SK-N-SH (cell line): ENCODE results near the gene TK2. TPM values are rescaled to one million over a fixed set of nuclear protein-coding genes. Genes with fewer than 3 reads are reported as not detected.

ENCODE experiments used
- CTCF ChIA-PET: fragments of 300-600, 350-600 bp; formaldehyde crosslinking; extraction: SDS; loops from one replicate; lab custom pipeline; 2021; lab: Yijun Ruan, JAX
- POLR2A ChIA-PET: fragments of 350-600 bp; sonication (Branson Sonifier 250); formaldehyde crosslinking; extraction: SDS; loops from one replicate; lab custom pipeline; 2020; ENCODE audit warnings: antibody characterized with exemption, inconsistent platforms; lab: Yijun Ruan, JAX
- DNase-seq: peaks from one replicate; pipeline ENCODE4 v3.0.0; 2012
- H2AFZ ChIP-seq: fragments of 200-600 bp; sonication (generic); 2 replicates; pipeline ENCODE4 v1.8.1; 2016; ENCODE audit warnings: antibody characterized with exemption, mild to moderate bottlenecking, low read depth
- H3F3A ChIP-seq: fragments of 200-600 bp; sonication (generic); replicated peaks from 2 replicates; pipeline ENCODE3; 2016; ENCODE audit warnings: antibody characterized with exemption, mild to moderate bottlenecking; ENCODE audit not compliant: insufficient read depth
- H3K27ac ChIP-seq, 2 experiments: fragments of 200-500 bp in 1 of 2; fragments of 200-600 bp in 1 of 2; sonication (Bioruptor generic) in 1 of 2; sonication (generic), shearing (Covaris generic) in 1 of 2; 2 replicates each; pipeline versions ENCODE4 v1.5.1 to v1.6.1; 2014 to 2016; ENCODE audit warnings: low read depth in 2 of 2, inconsistent platforms in 1 of 2, low read length in 1 of 2, mild to moderate bottlenecking in 1 of 2, mixed read lengths in 1 of 2
- H3K27me3 ChIP-seq: fragments of 200-600 bp; sonication (generic), shearing (Covaris generic); 2 replicates; pipeline ENCODE4 v1.6.1; 2016; ENCODE audit warnings: mixed run types; ENCODE audit not compliant: insufficient read depth
- H3K36me3 ChIP-seq, 2 experiments: fragments of 200-500 bp in 1 of 2; fragments of 200-600 bp in 1 of 2; sonication (Bioruptor generic) in 1 of 2; sonication (generic) in 1 of 2; replicated peaks in 1 of 2; 2 replicates each; pipeline versions ENCODE3 to v1.5.1; 2014 to 2016; ENCODE audit warnings: low read length in 1 of 2, mild to moderate bottlenecking in 1 of 2; ENCODE audit not compliant: insufficient read depth in 2 of 2, control insufficient read depth in 1 of 2
- H3K4me1 ChIP-seq, 2 experiments: fragments of 200-500 bp in 1 of 2; fragments of 200-600 bp in 1 of 2; sonication (Bioruptor generic) in 1 of 2; sonication (generic), shearing (Covaris generic) in 1 of 2; 2 replicates each; pipeline versions ENCODE4 v1.5.1 to v1.6.1; 2014 to 2016; ENCODE audit warnings: low read depth in 1 of 2, low read length in 1 of 2, mixed run types in 1 of 2; ENCODE audit not compliant: insufficient read depth in 2 of 2, control insufficient read depth in 1 of 2
- H3K4me2 ChIP-seq: fragments of 200-600 bp; sonication (generic), shearing (Covaris generic); 2 replicates; pipeline ENCODE4 v1.6.1; 2017; ENCODE audit warnings: mixed run types
- H3K4me3 ChIP-seq, 2 experiments: fragments of 200-500 bp in 1 of 2; fragments of 200-600 bp in 1 of 2; sonication (Bioruptor generic) in 1 of 2; sonication (generic), shearing (Covaris generic) in 1 of 2; 2 replicates each; pipeline versions ENCODE4 v1.5.1 to v1.8.1; 2014 to 2016; ENCODE audit warnings: low read depth in 2 of 2, inconsistent platforms in 1 of 2, low read length in 1 of 2, mild to moderate bottlenecking in 1 of 2, mixed read lengths in 1 of 2, moderate library complexity in 1 of 2
- H3K79me2 ChIP-seq: fragments of 200-600 bp; sonication (generic); 2 replicates; pipeline ENCODE4 v1.8.1; 2017; ENCODE audit warnings: mild to moderate bottlenecking; ENCODE audit not compliant: insufficient read depth
- H3K9ac ChIP-seq: fragments of 200-600 bp; sonication (generic); 2 replicates; pipeline ENCODE4 v1.6.1; 2017; ENCODE audit warnings: mixed run types
- H3K9me2 ChIP-seq: fragments of 200-600 bp; sonication (generic); 2 replicates; pipeline ENCODE4 v1.6.1; 2017; ENCODE audit warnings: mixed run types
- H3K9me3 ChIP-seq: fragments of 200-600 bp; sonication (generic); 2 replicates; pipeline ENCODE4 v1.6.1; 2017; ENCODE audit warnings: mixed run types, mild to moderate bottlenecking, moderate library complexity
- H4K20me1 ChIP-seq: fragments of 200-600 bp; sonication (generic); 2 replicates; pipeline ENCODE4 v1.6.1; 2017; ENCODE audit warnings: mild to moderate bottlenecking, mixed run types; ENCODE audit not compliant: insufficient read depth
- CHD2 ChIP-seq: fragments of 150-350 bp; IDR thresholded peaks from 2 replicates; pipeline ENCODE4 v1.6.1; 2018; ENCODE audit warnings: low read length; ENCODE audit not compliant: partially characterized antibody
- EP300 ChIP-seq, 2 experiments: IDR thresholded peaks; 2 replicates each; pipeline versions ENCODE4 v1.4.0 to v1.6.1; 2012; ENCODE audit warnings: borderline replicate concordance in 1 of 2, low read depth in 1 of 2, low read length in 1 of 2
- FOSL2 ChIP-seq: IDR thresholded peaks from 2 replicates; pipeline ENCODE4 v1.4.0; 2012; ENCODE audit warnings: low read depth, mild to moderate bottlenecking, moderate library complexity, borderline replicate concordance
- FOXM1 ChIP-seq: IDR thresholded peaks from 2 replicates; pipeline ENCODE4 v1.4.0; 2012; ENCODE audit warnings: low read depth, mild to moderate bottlenecking
- GABPA ChIP-seq: IDR thresholded peaks from 2 replicates; pipeline ENCODE4 v1.4.0; 2012; ENCODE audit warnings: low read depth, mild to moderate bottlenecking
- GATA2 ChIP-seq: sonication (generic); formaldehyde crosslinking; IDR thresholded peaks from 2 replicates; pipeline ENCODE4 v1.5.0; 2020; ENCODE audit warnings: mild to moderate bottlenecking, missing genetic modification reagents
- MEF2A ChIP-seq: IDR thresholded peaks from 2 replicates; pipeline ENCODE4 v1.4.0; 2012; ENCODE audit warnings: low read depth, borderline replicate concordance
- MXI1 ChIP-seq: IDR thresholded peaks from 2 replicates; pipeline ENCODE4 v1.6.1; 2012; ENCODE audit warnings: mild to moderate bottlenecking, low read depth, low read length, improper control_type of control experiment
- PBX3 ChIP-seq: IDR thresholded peaks from 2 replicates; pipeline ENCODE4; 2012
- POLR2AphosphoS5 ChIP-seq: IDR thresholded peaks from 2 replicates; pipeline ENCODE4 v1.6.1; 2012; ENCODE audit warnings: low read depth, low read length
- RAD21 ChIP-seq: IDR thresholded peaks from 2 replicates; pipeline ENCODE4 v1.6.1; 2012; ENCODE audit warnings: mild to moderate bottlenecking, low read length
- RCOR1 ChIP-seq: fragments of 150-350 bp; IDR thresholded peaks from 2 replicates; pipeline ENCODE4 v1.6.1; 2017; ENCODE audit warnings: antibody characterized with exemption, low read length
- RXRA ChIP-seq: IDR thresholded peaks from 2 replicates; pipeline ENCODE4 v1.4.0; 2012; ENCODE audit warnings: low read depth, mild to moderate bottlenecking, borderline replicate concordance
- SMC3 ChIP-seq: IDR thresholded peaks from 2 replicates; pipeline ENCODE4 v1.6.1; 2012; ENCODE audit warnings: low read depth, low read length, improper control_type of control experiment
- ZBTB33 ChIP-seq: IDR thresholded peaks from 2 replicates; pipeline ENCODE4 v1.4.0; 2012; ENCODE audit warnings: low read depth, borderline replicate concordance
- WGBS: methylation state at CpG from one replicate; pipeline ENCODE4 v1.1.6; 2017; ENCODE audit warnings: low lambda C conversion rate; 5-methylcytosine and 5-hydroxymethylcytosine counted together
- polyA plus RNA-seq, 3 experiments: library from polyadenylated mRNA; depleted of rRNA; stranded (reverse); fragments of >200 nt; gene quantifications; 2 replicates each; pipeline ENCODE4 v1.2.3, GENCODE V29; 2012
- TF ChIP-seq, protein P1 (sequence below): fragments of 150-350 bp; IDR thresholded peaks from 2 replicates; pipeline ENCODE4 v1.6.1; 2017; ENCODE audit warnings: antibody characterized with exemption, low read length, low read depth, borderline replicate concordance
- TF ChIP-seq, protein P2 (sequence below): fragments of 150-350 bp; IDR thresholded peaks from 2 replicates; pipeline ENCODE4 v1.6.1; 2016; ENCODE audit warnings: mild to moderate bottlenecking, low read depth, low read length

TK2 gene
- polyA plus RNA-seq, 1 of the 3 experiments (the other 2 are of a cell fraction) = 25.2 TPM

- DNase-seq = no peak
- Histone ChIP-seq H3F3A (no peaks in the 10 kb centered on the region), H3K9me3 (no peaks in the 10 kb centered on the region), H3K27me3 (peaks cover 12% of the 10 kb centered on the region; the same call in 1 of the 2 replicates), H3K79me2 (no peaks in the 10 kb centered on the region), H3K4me2 (no peak overlapping the region), H3K27ac (no peak overlapping the region), H3K36me3 (no peaks in the 10 kb centered on the region), H2AFZ (no peak overlapping the region), H4K20me1 (no peaks in the 10 kb centered on the region), H3K4me1 (no peaks in the 10 kb centered on the region; a peak in 1 of 4 replicates), H3K4me3 (no peak overlapping the region), H3K9ac (no peak overlapping the region), H3K9me2 (no peaks in the 10 kb centered on the region)
- no peak for TF ChIP-seq GATA2 (CRISPR knock-in tag)
- no peak for TF ChIP-seq SMC3
- TF ChIP-seq ZBTB33 = no peak
- no peak for TF ChIP-seq RAD21
- no peak for TF ChIP-seq MEF2A
- no peak for TF ChIP-seq GABPA
- no peak for TF ChIP-seq POLR2AphosphoS5
- no peak for TF ChIP-seq RXRA
- no peak for TF ChIP-seq MXI1
- TF ChIP-seq, protein P1, sequence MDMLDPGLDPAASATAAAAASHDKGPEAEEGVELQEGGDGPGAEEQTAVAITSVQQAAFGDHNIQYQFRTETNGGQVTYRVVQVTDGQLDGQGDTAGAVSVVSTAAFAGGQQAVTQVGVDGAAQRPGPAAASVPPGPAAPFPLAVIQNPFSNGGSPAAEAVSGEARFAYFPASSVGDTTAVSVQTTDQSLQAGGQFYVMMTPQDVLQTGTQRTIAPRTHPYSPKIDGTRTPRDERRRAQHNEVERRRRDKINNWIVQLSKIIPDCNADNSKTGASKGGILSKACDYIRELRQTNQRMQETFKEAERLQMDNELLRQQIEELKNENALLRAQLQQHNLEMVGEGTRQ = no peak
- TF ChIP-seq FOSL2 = no peak
- TF ChIP-seq PBX3 = no peak
- TF ChIP-seq EP300 (IDR thresholded peaks at IDR 0.05; ENCODE audit: borderline replicate concordance in 1 of 2, low read depth in 1 of 2, low read length in 1 of 2) = no peak
- no peak for TF ChIP-seq CHD2
- TF ChIP-seq FOXM1 = no peak
- TF ChIP-seq RCOR1 = no peak
- TF ChIP-seq, protein P2, sequence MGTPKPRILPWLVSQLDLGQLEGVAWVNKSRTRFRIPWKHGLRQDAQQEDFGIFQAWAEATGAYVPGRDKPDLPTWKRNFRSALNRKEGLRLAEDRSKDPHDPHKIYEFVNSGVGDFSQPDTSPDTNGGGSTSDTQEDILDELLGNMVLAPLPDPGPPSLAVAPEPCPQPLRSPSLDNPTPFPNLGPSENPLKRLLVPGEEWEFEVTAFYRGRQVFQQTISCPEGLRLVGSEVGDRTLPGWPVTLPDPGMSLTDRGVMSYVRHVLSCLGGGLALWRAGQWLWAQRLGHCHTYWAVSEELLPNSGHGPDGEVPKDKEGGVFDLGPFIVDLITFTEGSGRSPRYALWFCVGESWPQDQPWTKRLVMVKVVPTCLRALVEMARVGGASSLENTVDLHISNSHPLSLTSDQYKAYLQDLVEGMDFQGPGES = no peak
- ChIA-PET POLR2A (no interaction called here), CTCF (interaction anchor here (0.7 to 3.4 kb wide), 2 partner anchors 56 to 118 kb away, joined by 3 to 13 read pairs; no protein-coding TSS in a partner anchor)
- WGBS = 50% methylated on average over 1 of the region's 1 CpG
These were observed 87.0 kb downstream of the TK2 start for GRCh38 chr16:66462912-66463311.
